GM12874 (cell line): ENCODE measurements around the gene MYRF.

Experiments
- TF ChIP-seq, protein P1 (sequence below): IDR thresholded peaks from 2 replicates; pipeline ENCODE4 v1.5.1; 2011; ENCODE audit warnings: low read depth, mild to moderate bottlenecking, control low read depth, low read length, moderate library complexity; ENCODE audit not compliant: insufficient read depth

The MYRF gene

DNA sequence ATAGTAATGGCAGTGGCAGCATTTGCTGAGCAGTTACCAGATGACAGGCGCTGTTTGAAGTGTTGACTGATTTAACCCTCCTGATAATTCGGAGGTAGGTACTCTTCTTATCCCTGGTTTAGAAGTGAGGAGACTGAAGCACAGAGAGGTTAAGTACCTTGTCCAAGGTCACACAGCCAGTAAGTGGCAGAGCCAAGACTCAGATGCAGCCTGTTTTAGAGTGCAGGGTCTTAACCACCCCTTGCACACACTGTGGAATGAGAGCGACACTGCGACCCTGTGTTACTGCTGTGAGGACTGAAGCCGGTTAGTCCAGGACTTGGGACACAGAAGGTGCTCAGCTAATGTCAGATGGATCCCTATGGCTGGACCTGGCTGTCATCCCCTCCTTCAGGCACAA, 37.5 kb upstream of the MYRF start:
- TF ChIP-seq, protein P1, sequence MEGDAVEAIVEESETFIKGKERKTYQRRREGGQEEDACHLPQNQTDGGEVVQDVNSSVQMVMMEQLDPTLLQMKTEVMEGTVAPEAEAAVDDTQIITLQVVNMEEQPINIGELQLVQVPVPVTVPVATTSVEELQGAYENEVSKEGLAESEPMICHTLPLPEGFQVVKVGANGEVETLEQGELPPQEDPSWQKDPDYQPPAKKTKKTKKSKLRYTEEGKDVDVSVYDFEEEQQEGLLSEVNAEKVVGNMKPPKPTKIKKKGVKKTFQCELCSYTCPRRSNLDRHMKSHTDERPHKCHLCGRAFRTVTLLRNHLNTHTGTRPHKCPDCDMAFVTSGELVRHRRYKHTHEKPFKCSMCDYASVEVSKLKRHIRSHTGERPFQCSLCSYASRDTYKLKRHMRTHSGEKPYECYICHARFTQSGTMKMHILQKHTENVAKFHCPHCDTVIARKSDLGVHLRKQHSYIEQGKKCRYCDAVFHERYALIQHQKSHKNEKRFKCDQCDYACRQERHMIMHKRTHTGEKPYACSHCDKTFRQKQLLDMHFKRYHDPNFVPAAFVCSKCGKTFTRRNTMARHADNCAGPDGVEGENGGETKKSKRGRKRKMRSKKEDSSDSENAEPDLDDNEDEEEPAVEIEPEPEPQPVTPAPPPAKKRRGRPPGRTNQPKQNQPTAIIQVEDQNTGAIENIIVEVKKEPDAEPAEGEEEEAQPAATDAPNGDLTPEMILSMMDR, result no peak

DNA sequence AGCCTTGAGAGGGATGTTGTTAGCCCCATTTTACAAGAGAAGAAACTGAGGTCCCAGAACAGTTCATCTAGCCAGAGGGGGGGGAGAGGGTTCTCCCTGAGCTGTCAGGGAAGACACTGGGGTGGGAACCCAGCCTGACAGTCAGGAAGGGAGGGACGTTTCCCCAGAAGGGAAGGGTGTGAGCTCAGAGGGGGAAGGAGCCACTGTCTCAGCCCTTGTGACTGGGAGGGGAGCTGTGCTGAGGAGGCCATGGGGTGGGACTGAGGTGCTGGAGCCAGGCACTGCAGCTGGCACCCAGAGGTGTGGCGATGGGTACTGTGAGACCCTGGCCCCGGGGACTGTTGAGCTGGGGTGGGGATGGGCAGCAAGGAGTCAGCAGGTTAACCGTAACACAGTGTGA, 36.6 kb upstream of the MYRF start:
- TF ChIP-seq, protein P1, result no peak

DNA sequence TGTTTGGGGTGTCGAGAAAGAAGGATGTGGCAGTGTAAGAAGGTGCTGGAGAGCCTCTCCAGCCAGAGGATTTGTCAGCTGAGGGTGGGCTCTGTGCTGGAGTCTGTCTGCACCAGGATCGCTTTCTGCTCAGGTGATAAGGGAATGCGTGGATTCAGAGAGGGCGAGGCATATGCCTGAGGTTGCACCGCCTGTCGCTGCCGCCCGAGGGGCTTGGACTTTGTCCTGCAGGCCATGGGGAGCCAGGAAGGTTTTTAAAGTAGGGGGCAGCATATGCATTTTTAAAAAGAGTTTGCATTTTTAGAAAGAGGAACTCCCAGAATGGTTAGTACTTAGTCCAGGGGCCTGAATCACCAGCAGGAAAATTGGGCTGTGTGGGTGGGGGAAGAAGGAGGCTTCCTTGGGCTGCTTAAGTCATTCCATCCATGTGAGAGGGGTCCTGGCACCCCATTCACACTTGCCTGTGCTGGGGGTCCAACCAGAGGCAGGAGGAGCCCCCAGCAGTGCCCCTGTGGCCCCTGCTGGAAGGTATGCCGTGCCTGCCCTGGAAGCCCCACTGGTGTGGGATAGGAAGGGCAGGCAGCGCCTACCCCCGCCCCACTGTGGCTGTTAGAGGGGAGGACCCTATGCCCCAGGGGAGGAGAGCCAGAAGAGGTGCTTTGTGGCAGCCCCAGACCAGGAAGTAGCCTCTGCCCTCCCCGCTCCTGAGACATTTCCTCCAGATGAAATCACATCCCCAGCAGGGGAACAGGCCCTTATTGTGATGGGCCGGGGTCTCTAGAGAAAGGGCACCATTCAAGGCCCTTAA, 35.8 kb upstream of the MYRF start:
- TF ChIP-seq, protein P1, result no peak

DNA sequence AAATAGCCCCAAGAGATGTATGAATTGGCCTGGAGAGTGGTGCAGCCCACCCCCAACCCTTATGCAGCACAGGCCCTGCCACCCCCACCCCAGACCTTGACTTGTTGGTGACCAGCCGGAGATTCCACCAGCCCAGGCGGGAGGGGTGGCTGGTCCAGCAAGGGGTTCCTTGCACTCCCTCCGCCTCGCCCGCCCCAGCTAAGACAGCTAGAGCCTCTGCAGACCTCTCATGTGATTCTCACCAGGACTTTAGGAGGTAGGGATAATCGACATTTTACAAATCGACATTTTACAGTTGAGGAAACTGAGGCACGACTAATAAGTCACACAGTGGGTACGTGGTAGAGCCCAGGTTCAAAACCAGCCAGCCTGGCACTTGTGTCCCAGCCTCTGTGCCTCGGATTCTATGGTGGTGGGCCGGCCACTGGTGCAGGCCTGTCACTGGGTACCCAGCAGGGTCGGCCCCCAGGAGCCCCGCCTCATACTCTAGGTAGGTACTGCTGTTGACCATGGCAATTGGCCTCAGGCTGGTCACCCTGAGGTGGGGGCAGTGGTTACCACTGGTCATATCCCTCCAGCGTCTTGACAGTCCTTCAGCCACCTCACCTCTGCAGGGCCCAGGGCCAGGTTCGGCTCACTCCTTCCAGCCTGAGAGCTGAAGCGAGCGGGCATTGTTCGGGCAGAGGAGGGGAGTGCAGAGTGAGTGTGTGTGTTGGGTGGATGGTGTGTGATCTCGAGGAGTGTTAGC, 35.0 kb upstream of the MYRF start:
- TF ChIP-seq, protein P1, result no peak

GRCh38 chr11:61718046-61718531, 34.3 kb upstream of the MYRF start:
- TF ChIP-seq, protein P1, result no peak

DNA sequence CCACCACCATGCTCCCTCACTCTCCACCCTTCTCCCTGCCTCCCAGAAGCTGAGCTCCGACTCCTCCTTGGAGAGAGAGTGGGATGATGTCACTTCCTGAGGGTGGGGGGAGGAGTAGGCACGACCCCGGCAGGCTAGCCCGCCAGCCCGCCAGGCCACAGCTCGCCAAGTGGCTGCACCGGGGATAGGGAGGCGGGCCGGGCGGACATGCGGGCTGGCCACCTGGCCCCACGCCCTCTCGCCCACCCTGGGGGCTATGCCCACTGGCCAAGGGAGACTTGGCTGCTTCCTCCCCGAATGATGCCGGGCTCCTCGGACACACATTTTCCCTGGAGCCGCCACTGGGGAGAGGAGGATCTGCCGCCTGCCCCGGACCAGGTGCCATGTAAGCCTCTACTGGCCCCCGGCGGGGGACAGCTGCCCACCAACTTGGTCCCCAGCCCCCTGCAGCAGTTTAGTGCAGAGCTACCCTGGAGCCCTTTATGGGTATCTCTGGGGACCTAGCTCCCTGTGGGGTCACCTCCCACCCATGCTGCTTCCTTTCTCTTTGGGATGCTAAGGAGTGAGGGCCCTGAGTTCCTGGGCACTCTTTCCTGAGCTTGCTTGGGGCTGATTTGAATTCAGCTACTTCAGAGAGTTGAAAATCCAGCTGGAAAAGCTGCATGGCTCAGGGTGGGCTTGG, 33.7 kb upstream of the MYRF start:
- TF ChIP-seq, protein P1, result no peak

DNA sequence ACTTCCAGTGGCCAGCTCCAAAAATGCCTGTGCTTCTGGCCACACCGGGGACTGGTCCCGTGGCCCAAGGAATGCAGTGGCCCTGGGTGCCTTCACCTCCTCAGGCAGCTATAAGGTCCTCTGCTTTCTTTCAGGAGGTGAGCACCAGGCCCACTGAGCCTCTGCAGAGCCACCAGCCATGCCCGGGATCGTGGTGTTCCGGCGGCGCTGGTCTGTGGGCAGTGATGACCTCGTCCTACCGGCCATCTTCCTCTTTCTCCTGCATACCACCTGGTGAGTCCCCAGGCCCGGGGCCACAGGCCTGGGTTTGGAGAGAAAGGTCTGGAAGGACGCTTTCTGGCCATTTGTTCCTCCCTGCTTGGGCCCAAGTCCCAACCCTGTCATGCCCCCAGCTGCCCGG, 32.5 kb upstream of the MYRF start:
- TF ChIP-seq, protein P1, result no peak
